Measurements from ENCODE around the gene GNRH2.
"Not testable (repeated sequence)": the region's sequence is repeated elsewhere in the genome, so short reads cannot be mapped to it uniquely, and the experiment has no call there.

GRCh38 chr20:3015302-3015701, 28.1 kb upstream of the GNRH2 start:
- TF ChIP-seq CTCF (conservative IDR thresholded peaks at IDR 0.05 in 1 of 2, IDR thresholded peaks at IDR 0.05 in 1 of 2; ENCODE audit: low read depth in 1 of 2, low read length in 2 of 2); EZH2 (IDR thresholded peaks at IDR 0.05; ENCODE audit: low read length, missing control alignments): not testable (repeated sequence)
